Head of caudate nucleus (tissue), 42 donors: Measurements from ENCODE around the gene FABP2.
A peak's percentile ranks its signal among the peaks of the same experiment; 100 is the strongest.

Source experiments
- DNase-seq, 42 donors: peaks; one replicate each; pipeline versions ENCODE4 v3.0.0 to v3.0.0-alpha.2; 2020 to 2021; ENCODE audit warnings: mixed read lengths in 7 of 42
- intact Hi-C: fragments of 100-400 bp; cut with DNase I; formaldehyde crosslinking; loops from one replicate; pipeline ENCODE4 v1.15.0; 2022

The FABP2 gene

GRCh38 chr4:119315036-119315435 lies 6.9 kb downstream of the FABP2 start:
- intact Hi-C loops = no loop called here
- no peak for DNase-seq

GRCh38 chr4:119314356-119314755 lies 7.6 kb downstream of the FABP2 start:
- intact Hi-C loops = no loop called here

GRCh38 chr4:119313237-119313636 lies 8.7 kb downstream of the FABP2 start:
- intact Hi-C loops = no loop called here
- DNase-seq = no peak

More at GRCh38 chr4:119314356-119314755, 7.6 kb downstream of the FABP2 start:
- peak in 20 of 42 donors; percentile 13 to 72 (median 34) for DNase-seq

- intact Hi-C loops = no loop called here
- no peak for DNase-seq
Observed at GRCh38 chr4:119310826-119311225, 11.1 kb downstream of the FABP2 start.

- no peak for DNase-seq
- intact Hi-C loops = no loop called here
Observed at GRCh38 chr4:119307606-119308005, 14.3 kb downstream of the FABP2 start.

GRCh38 chr4:119304431-119304830 lies 17.5 kb downstream of the FABP2 start:
- intact Hi-C loops = no loop called here
- no peak for DNase-seq

GRCh38 chr4:119303587-119304305 lies 18.2 kb downstream of the FABP2 start:
- intact Hi-C loops = no loop called here
- no peak for DNase-seq

GRCh38 chr4:119302073-119302832 lies 19.7 kb downstream of the FABP2 start:
- intact Hi-C loops = no loop called here
- no peak for DNase-seq

GRCh38 chr4:119300101-119300978 lies 21.6 kb downstream of the FABP2 start:
- intact Hi-C loops = no loop called here
- DNase-seq = peak; percentile 70 to 95 (median 89)

GRCh38 chr4:119299741-119300100 lies 22.2 kb downstream of the FABP2 start:
- DNase-seq = peak in 1 of 42 donors; percentile 13
- intact Hi-C loops = no loop called here

- intact Hi-C loops = no loop called here
- DNase-seq = no peak
Observed at GRCh38 chr4:119299260-119299671, 22.7 kb downstream of the FABP2 start.

- intact Hi-C loops = no loop called here
- DNase-seq = no peak
Observed at GRCh38 chr4:119297795-119298194, 24.1 kb downstream of the FABP2 start.

- intact Hi-C loops = no loop called here
- DNase-seq = no peak
Observed at GRCh38 chr4:119296356-119296755, 25.6 kb downstream of the FABP2 start.

GRCh38 chr4:119290598-119290997 lies 31.3 kb downstream of the FABP2 start:
- no peak for DNase-seq
- intact Hi-C loops = no loop called here

- intact Hi-C loops = loop anchor here (10.0 kb wide), 1 partner anchor 245 kb away; no protein-coding TSS in a partner anchor
Observed at GRCh38 chr4:119289313-119289712, 32.6 kb downstream of the FABP2 start.

GRCh38 chr4:119286377-119287002 lies 35.4 kb downstream of the FABP2 start:
- DNase-seq = peak in 9 of 42 donors; percentile 13 to 48 (median 19)
- intact Hi-C loops = loop anchor here (10.0 kb wide), 1 partner anchor 242 kb away; no protein-coding TSS in a partner anchor

More at GRCh38 chr4:119289313-119289712, 32.6 kb downstream of the FABP2 start:
- DNase-seq = no peak

- no peak for DNase-seq
- intact Hi-C loops = loop anchor here (10.0 kb wide), 1 partner anchor 240 kb away; no protein-coding TSS in a partner anchor
Observed at GRCh38 chr4:119284876-119285780, 36.8 kb downstream of the FABP2 start.

- DNase-seq = no peak
- intact Hi-C loops = loop anchor here (10.0 kb wide), 1 partner anchor 237 kb away; no protein-coding TSS in a partner anchor
Observed at GRCh38 chr4:119281393-119281792, 40.5 kb downstream of the FABP2 start.
